Prostate gland (tissue), 2 donors: ENCODE data around the gene AP2M1.

Experiments
- POLR2A ChIP-seq: fragments of 450-650 bp; IDR thresholded peaks from one replicate; pipeline ENCODE4 v1.6.1; 2016; ENCODE audit warnings: antibody characterized with exemption, mild to moderate bottlenecking
- POLR2AphosphoS5 ChIP-seq: sonication (generic); formaldehyde crosslinking; IDR thresholded peaks from one replicate; pipeline ENCODE4 v1.6.1; 2017; ENCODE audit warnings: antibody characterized with exemption
- TF ChIP-seq, protein P1 (sequence below), 4 experiments: fragments of 200-600 bp in 2 of 4; fragments of 450-650 bp in 2 of 4; sonication (generic) in 2 of 4; IDR thresholded peaks; 1 replicate in 3 of 4; 2 replicates in 1 of 4; pipeline ENCODE4 v1.5.1; 2016 to 2019; ENCODE audit warnings: antibody characterized with exemption in 4 of 4, mild to moderate bottlenecking in 2 of 4, moderate library complexity in 2 of 4

DNA sequence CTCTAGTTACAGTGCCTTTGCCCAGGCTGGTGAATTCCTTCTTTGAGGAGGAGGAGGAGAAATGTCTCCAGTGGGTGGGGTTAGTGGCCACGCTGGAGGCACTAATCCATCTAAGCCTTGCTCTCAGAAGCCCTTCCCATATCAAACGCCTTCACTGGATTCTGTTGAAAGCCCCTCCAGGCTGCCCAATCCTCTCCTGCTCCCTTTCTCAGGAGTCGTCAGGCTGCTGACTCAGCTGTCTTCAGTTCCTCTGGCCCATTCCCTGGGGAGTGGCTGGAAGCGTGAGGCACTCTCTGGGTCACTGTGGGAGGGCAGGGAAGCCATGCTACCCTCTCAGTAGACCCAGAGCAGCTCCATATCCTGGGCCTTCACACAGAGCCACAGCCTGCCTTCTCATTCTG is 2.7 kb downstream of the AP2M1 start:
- no peak for TF ChIP-seq POLR2A
- TF ChIP-seq, protein P1, sequence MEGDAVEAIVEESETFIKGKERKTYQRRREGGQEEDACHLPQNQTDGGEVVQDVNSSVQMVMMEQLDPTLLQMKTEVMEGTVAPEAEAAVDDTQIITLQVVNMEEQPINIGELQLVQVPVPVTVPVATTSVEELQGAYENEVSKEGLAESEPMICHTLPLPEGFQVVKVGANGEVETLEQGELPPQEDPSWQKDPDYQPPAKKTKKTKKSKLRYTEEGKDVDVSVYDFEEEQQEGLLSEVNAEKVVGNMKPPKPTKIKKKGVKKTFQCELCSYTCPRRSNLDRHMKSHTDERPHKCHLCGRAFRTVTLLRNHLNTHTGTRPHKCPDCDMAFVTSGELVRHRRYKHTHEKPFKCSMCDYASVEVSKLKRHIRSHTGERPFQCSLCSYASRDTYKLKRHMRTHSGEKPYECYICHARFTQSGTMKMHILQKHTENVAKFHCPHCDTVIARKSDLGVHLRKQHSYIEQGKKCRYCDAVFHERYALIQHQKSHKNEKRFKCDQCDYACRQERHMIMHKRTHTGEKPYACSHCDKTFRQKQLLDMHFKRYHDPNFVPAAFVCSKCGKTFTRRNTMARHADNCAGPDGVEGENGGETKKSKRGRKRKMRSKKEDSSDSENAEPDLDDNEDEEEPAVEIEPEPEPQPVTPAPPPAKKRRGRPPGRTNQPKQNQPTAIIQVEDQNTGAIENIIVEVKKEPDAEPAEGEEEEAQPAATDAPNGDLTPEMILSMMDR (IDR thresholded peaks at IDR 0.05) = no peak
- TF ChIP-seq POLR2AphosphoS5 = no peak
